GM12878 (cell line): Measurements from ENCODE around the gene DUS1L. TPM values are rescaled to one million over a fixed set of nuclear protein-coding genes. Genes with fewer than 3 reads are reported as not detected.

Experiments
- ATAC-seq: fragments of 200-7000 bp; cut with Tn5 transposase; 3 replicates; pipeline ENCODE4 v1.9.1; 2020; ENCODE audit warnings: mild to moderate bottlenecking, moderate library complexity
- BruUV-seq: library from RNA; stranded (reverse); fragments of 400-500 nt; replicated peaks from 2 replicates; lab custom pipeline; 2021; lab: Mats Ljungman, UMichigan
- CTCF ChIA-PET: fragments of 300-600 bp; sonication (Branson Sonifier 250); formaldehyde crosslinking; extraction: SDS; loops from one replicate; lab custom pipeline; 2021; ENCODE audit warnings: inconsistent platforms; lab: Yijun Ruan, JAX
- POLR2A ChIA-PET: fragments of 350-600 bp; formaldehyde crosslinking; extraction: SDS; loops from one replicate; lab custom pipeline; 2021; ENCODE audit warnings: inconsistent platforms; lab: Charles Lee
- RAD21 ChIA-PET: fragments of 300-600 bp; sonication (Branson Sonifier 250); formaldehyde crosslinking; loops from one replicate; lab custom pipeline; 2023; ENCODE audit warnings: antibody characterized with exemption; ENCODE audit not compliant: unreplicated experiment; lab: Charles Lee
- SMC1A ChIA-PET: fragments of 300-600 bp; sonication (Branson Sonifier 250); formaldehyde crosslinking; loops from one replicate; lab custom pipeline; 2023; ENCODE audit not compliant: unreplicated experiment, uncharacterized antibody; lab: Charles Lee
- DNase-seq: peaks from one replicate; pipeline ENCODE4 v3.0.0-alpha.2; 2011; ENCODE audit warnings: low read depth, low spot score
- FAIRE-seq: peaks from 3 replicates; lab custom pipeline; 2011; peaks lifted over from hg19 to GRCh38; lab: Jason Lieb, UNC
- H2AFZ ChIP-seq: 2 replicates; pipeline ENCODE4 v1.6.0; 2011; ENCODE audit warnings: low read depth, low read length, control low read depth; ENCODE audit not compliant: control insufficient read depth
- H3K27ac ChIP-seq: 2 replicates; pipeline ENCODE4 v1.5.1; 2011; ENCODE audit warnings: control low read depth; ENCODE audit not compliant: control insufficient read depth, insufficient read depth
- H3K27me3 ChIP-seq, 2 experiments: replicated peaks in 1 of 2; 2 replicates each; pipeline versions ENCODE4 v1.6.0 to v1.6.1; 2011; ENCODE audit warnings: low read length in 1 of 2; ENCODE audit not compliant: control insufficient read depth in 2 of 2, insufficient read depth in 2 of 2
- H3K36me3 ChIP-seq, 2 experiments: 2 replicates each; pipeline ENCODE4 v1.5.1; 2011; ENCODE audit warnings: low read length in 1 of 2; ENCODE audit not compliant: control insufficient read depth in 2 of 2, insufficient read depth in 2 of 2
- H3K4me1 ChIP-seq: 2 replicates; pipeline ENCODE4 v1.6.1; 2011; ENCODE audit warnings: mild to moderate bottlenecking, low read length, moderate library complexity, mixed read lengths; ENCODE audit not compliant: control insufficient read depth, insufficient read depth
- H3K4me2 ChIP-seq: 2 replicates; pipeline ENCODE4 v1.6.0; 2011; ENCODE audit warnings: control low read depth; ENCODE audit not compliant: control insufficient read depth, insufficient read depth
- H3K4me3 ChIP-seq: fragments of 200-600 bp; sonication (generic); 2 replicates; pipeline ENCODE4 v1.5.1; 2016
- H3K79me2 ChIP-seq: 2 replicates; pipeline ENCODE4 v1.6.0; 2011; ENCODE audit warnings: low read length; ENCODE audit not compliant: control insufficient read depth, insufficient read depth
- H3K9ac ChIP-seq: 2 replicates; pipeline ENCODE4 v1.8.0; 2011; ENCODE audit warnings: low read length, control low read depth, mixed read lengths; ENCODE audit not compliant: control insufficient read depth, insufficient read depth
- H3K9me3 ChIP-seq: replicated peaks from 3 replicates; pipeline ENCODE4 v1.5.1; 2011; ENCODE audit warnings: mild to moderate bottlenecking, low read length; ENCODE audit not compliant: control insufficient read depth, insufficient read depth
- H4K20me1 ChIP-seq: 2 replicates; pipeline ENCODE4 v1.6.0; 2011; ENCODE audit not compliant: control insufficient read depth, insufficient read depth
- BCL11A ChIP-seq: IDR thresholded peaks from 2 replicates; pipeline ENCODE4 v1.6.1; 2011; ENCODE audit warnings: low read depth, low read length
- BMI1 ChIP-seq: fragments of 450-650 bp; IDR thresholded peaks from 2 replicates; pipeline ENCODE4 v1.6.1; 2016; ENCODE audit warnings: mild to moderate bottlenecking, moderate library complexity, borderline replicate concordance
- HCFC1 ChIP-seq: fragments of 150-350 bp; IDR thresholded peaks from 2 replicates; pipeline ENCODE4 v1.6.1; 2014; ENCODE audit warnings: low read length
- IKZF1 ChIP-seq: fragments of 450-650 bp; conservative IDR thresholded peaks from 2 replicates; pipeline ENCODE4 v1.6.1; 2017; ENCODE audit warnings: antibody characterized with exemption, mild to moderate bottlenecking
- KAT2A ChIP-seq: conservative IDR thresholded peaks from 2 replicates; pipeline ENCODE4 v1.6.1; 2011; ENCODE audit warnings: low read depth, low read length; ENCODE audit not compliant: control insufficient read depth
- NFYA ChIP-seq: IDR thresholded peaks from 2 replicates; pipeline ENCODE4 v1.6.1; 2011; ENCODE audit warnings: low read depth, mild to moderate bottlenecking, low read length, improper control_type of control experiment, borderline replicate concordance
- NFYB ChIP-seq: IDR thresholded peaks from 2 replicates; pipeline ENCODE4 v1.6.1; 2011; ENCODE audit warnings: low read depth, mild to moderate bottlenecking, low read length, improper control_type of control experiment, moderate library complexity; ENCODE audit not compliant: insufficient read depth
- NRF1 ChIP-seq: conservative IDR thresholded peaks from 2 replicates; pipeline ENCODE4 v1.6.1; 2011; ENCODE audit warnings: mild to moderate bottlenecking, low read depth, low read length, improper control_type of control experiment
- SMAD1 ChIP-seq: fragments of 450-650 bp; IDR thresholded peaks from 2 replicates; pipeline ENCODE4 v1.6.1; 2018; ENCODE audit warnings: mild to moderate bottlenecking, low read depth; ENCODE audit not compliant: partially characterized antibody
- STAT3 ChIP-seq: IDR thresholded peaks from 2 replicates; pipeline ENCODE4 v1.6.1; 2011; ENCODE audit warnings: low read depth, low read length, improper control_type of control experiment
- ZBED1 ChIP-seq: IDR thresholded peaks from 2 replicates; pipeline ENCODE4 v1.6.1; 2016; ENCODE audit warnings: borderline replicate concordance
- ZNF24 ChIP-seq: fragments of 450-650 bp; IDR thresholded peaks from 2 replicates; pipeline ENCODE4 v1.6.1; 2017; ENCODE audit warnings: antibody characterized with exemption, mild to moderate bottlenecking
- WGBS: methylation state at CpG from one replicate; pipeline ENCODE4 v1.1.6; 2016; ENCODE audit warnings: low lambda C conversion rate; ENCODE audit not compliant: insufficient replicate concordance, insufficient coverage; ENCODE audit errors: missing lambda C conversion rate; 5-methylcytosine and 5-hydroxymethylcytosine counted together
- in situ Hi-C: fragments of 300-500 bp; cut with MboI; formaldehyde crosslinking; loops from 9 replicates; pipeline ENCODE4 v1.14.3; 2018; ENCODE audit warnings: mixed read lengths
- intact Hi-C: fragments of 100-400 bp; cut with micrococcal nuclease; formaldehyde crosslinking; loops from one replicate; pipeline ENCODE4 v1.14.2; 2022; ENCODE audit not compliant: unreplicated experiment
- polyA plus RNA-seq, 11 experiments: library from polyadenylated mRNA; depleted of rRNA in 4 of 11; unstranded in 6 of 11; stranded (reverse) in 5 of 11; fragments of >200 nt; fragmentation: Nextera tagmentation in 4 of 11; fragmentation: Illumina TruSeq in 1 of 11; extraction: Ambion mirVana in 4 of 11; extraction: Trizol in 1 of 11; gene quantifications; 1 replicate in 1 of 11; 2 replicates in 10 of 11; pipeline versions ENCODE4 v1.2.1 to v1.2.3, GENCODE V29; 2011 to 2016; ENCODE audit warnings: inconsistent platforms in 2 of 11, missing spikeins in 2 of 11, low read depth in 1 of 11
- total RNA-seq, 4 experiments: library from RNA; depleted of rRNA in 3 of 4; stranded (reverse); fragments of >200 nt in 3 of 4; fragmentation: Illumina TruSeq in 1 of 4; extraction: Trizol in 1 of 4; gene quantifications; 2 replicates each; pipeline versions ENCODE4 v1.2.1 to v1.2.3, GENCODE V29; 2013 to 2021
- TF ChIP-seq, protein P1 (sequence below): IDR thresholded peaks from 2 replicates; pipeline ENCODE4 v1.6.1; 2011; ENCODE audit warnings: borderline replicate concordance, low read depth, mild to moderate bottlenecking, moderate library complexity, low read length; ENCODE audit not compliant: insufficient read depth, poor library complexity, severe bottlenecking
- TF ChIP-seq, protein P2 (sequence below): fragments of 150-350 bp; IDR thresholded peaks from 2 replicates; pipeline ENCODE4 v1.6.1; 2016; ENCODE audit warnings: low read depth, low read length
- TF ChIP-seq, protein P3 (sequence below): fragments of 450-650 bp; IDR thresholded peaks from 2 replicates; pipeline ENCODE4 v1.6.1; 2016; ENCODE audit warnings: mild to moderate bottlenecking

The DUS1L gene
- total and polyA plus RNA-seq, 10 of the 15 experiments (the other 5 are each of a cell fraction or from before 2014, with no cell fraction given) = 6.1 to 157 (median 44.5) TPM

DNA sequence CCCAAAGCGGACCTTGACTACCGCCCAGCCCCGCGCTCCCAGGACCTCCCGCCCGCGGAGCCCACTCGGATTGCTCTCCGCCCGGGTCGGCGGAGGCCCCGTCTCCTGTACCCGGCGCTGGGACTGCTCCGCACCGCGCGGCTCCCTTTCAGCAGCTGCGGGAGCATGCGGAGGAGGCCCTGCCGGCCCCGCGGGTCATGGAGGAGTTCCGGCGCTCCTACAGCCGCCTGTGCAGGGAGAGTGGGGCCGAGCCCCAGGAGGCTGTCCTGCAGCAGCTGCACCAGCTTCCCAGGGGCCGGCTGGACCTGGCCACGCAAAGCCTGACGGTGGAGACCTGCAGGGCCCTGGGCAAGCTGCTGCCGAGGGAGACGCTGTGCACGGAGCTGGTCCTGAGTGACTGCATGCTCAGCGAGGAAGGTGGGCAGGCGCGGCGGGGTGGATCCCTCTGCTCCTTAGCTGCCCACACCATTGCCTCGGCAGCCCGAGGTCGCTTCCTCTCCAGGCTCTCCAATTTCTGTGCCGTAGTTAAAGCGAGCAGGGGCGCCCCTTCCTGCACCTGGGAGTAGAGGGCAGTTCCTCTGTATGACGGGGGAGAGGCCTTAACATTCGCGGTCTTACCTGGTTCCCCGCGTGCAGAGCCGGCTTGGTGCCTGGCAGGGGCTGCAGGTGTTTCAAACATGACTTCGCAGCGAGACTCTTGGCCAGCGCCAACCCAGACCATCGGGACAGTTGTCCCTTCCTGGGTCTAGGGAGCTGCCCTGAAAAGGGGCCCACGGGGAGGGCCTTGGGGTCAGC lies 42.0 kb downstream of the DUS1L start (continued):
- TF ChIP-seq, protein P1, sequence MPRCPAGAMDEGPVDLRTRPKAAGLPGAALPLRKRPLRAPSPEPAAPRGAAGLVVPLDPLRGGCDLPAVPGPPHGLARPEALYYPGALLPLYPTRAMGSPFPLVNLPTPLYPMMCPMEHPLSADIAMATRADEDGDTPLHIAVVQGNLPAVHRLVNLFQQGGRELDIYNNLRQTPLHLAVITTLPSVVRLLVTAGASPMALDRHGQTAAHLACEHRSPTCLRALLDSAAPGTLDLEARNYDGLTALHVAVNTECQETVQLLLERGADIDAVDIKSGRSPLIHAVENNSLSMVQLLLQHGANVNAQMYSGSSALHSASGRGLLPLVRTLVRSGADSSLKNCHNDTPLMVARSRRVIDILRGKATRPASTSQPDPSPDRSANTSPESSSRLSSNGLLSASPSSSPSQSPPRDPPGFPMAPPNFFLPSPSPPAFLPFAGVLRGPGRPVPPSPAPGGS = no peak
- no peak for TF ChIP-seq BCL11A
- TF ChIP-seq, protein P2, sequence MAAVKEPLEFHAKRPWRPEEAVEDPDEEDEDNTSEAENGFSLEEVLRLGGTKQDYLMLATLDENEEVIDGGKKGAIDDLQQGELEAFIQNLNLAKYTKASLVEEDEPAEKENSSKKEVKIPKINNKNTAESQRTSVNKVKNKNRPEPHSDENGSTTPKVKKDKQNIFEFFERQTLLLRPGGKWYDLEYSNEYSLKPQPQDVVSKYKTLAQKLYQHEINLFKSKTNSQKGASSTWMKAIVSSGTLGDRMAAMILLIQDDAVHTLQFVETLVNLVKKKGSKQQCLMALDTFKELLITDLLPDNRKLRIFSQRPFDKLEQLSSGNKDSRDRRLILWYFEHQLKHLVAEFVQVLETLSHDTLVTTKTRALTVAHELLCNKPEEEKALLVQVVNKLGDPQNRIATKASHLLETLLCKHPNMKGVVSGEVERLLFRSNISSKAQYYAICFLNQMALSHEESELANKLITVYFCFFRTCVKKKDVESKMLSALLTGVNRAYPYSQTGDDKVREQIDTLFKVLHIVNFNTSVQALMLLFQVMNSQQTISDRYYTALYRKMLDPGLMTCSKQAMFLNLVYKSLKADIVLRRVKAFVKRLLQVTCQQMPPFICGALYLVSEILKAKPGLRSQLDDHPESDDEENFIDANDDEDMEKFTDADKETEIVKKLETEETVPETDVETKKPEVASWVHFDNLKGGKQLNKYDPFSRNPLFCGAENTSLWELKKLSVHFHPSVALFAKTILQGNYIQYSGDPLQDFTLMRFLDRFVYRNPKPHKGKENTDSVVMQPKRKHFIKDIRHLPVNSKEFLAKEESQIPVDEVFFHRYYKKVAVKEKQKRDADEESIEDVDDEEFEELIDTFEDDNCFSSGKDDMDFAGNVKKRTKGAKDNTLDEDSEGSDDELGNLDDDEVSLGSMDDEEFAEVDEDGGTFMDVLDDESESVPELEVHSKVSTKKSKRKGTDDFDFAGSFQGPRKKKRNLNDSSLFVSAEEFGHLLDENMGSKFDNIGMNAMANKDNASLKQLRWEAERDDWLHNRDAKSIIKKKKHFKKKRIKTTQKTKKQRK = no peak
- no peak for TF ChIP-seq BMI1

DNA sequence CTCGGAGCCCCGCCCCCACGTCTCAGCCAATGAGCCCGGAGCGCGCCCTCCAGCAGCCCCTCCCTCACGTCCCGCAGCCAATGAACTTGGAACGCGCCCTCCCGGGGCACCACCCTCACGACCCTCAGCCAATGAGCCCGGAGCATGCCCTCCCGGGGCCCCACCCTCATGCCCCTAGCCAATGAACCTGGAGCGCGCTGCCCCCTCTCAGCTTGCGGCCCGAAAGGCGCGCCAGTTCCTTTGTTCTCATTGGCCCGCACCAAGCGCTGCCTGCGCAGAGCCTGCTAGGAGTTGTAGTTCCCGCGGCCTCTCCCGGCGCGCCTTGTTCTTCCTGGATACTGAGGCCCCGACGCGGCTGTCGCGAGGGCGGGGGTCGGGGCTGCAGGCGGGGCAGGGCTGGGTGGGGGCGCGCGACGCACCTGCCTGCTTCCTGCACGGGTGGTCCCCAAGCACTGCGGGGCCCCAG lies 42.6 kb downstream of the DUS1L start, which contains the start of gene LRRC45:
Gene LRRC45 (plus strand): TSS at position 325 of the 466 bp plus-strand sequence. CDS start 339 bp downstream, outside the sequence.
- H3K9ac ChIP-seq = peak within 1 kb of the TSS; percentile 85
- peaks cover 14% of the 10 kb centered on the region for H3K4me1 ChIP-seq
- no peaks in the 10 kb centered on the region; a peak in 2 of 4 replicates for H3K36me3 ChIP-seq
- peak within 1 kb of the TSS; percentile 96 for H3K4me2 ChIP-seq
- H3K27ac ChIP-seq = peak within 1 kb of the TSS; percentile 69
- peak; percentile 99 for FAIRE-seq
- DNase-seq = peak; percentile 96
- RAD21 ChIA-PET = interaction anchor here (0.6 to 4.4 kb wide), 8 partner anchors 12 to 132 kb away, joined by 3 to 68 read pairs (median 6); partner anchors contain the start of genes DCXR and NOTUM
- intact Hi-C loops (loop anchor here (5.0 kb wide), 1 partner anchor 161 kb away; the partner anchor contains the start of gene P4HB), in situ Hi-C loops (no loop called here)
- ATAC-seq = peak; percentile 93
- CTCF ChIA-PET = interaction anchor here (0.6 to 5.0 kb wide), 10 partner anchors 12 to 288 kb away, joined by 3 to 89 read pairs (median 8); partner anchors contain the start of genes DCXR and NOTUM
- H3K27me3 ChIP-seq = no peaks in the 10 kb centered on the region
- H3K9me3 ChIP-seq = no peaks in the 10 kb centered on the region
- SMC1A ChIA-PET = interaction anchor here (0.9 to 1.7 kb wide), 4 partner anchors 14 to 287 kb away, joined by 3 to 4 read pairs (median 4); partner anchors contain the start of gene DCXR
- peaks cover 26% of the 10 kb centered on the region for H3K79me2 ChIP-seq
- H2AFZ ChIP-seq = peak within 1 kb of the TSS; percentile 94
- no peaks in the 10 kb centered on the region for H4K20me1 ChIP-seq
- WGBS = 0% methylated on average over 27 of the region's 42 CpGs
- POLR2A ChIA-PET = interaction anchor here (0.8 to 2.6 kb wide), 8 partner anchors 15 to 189 kb away, joined by 3 to 13 read pairs (median 4); partner anchors contain the start of genes ALYREF, ANAPC11, DCXR and FASN
- BruUV-seq = no TSS peak
- H3K4me3 ChIP-seq = peak within 1 kb of the TSS; percentile 95
- no peak for TF ChIP-seq SMAD1
- no peak for TF ChIP-seq ZNF24
- no peak for TF ChIP-seq STAT3
- TF ChIP-seq KAT2A = no peak
- TF ChIP-seq, protein P3, sequence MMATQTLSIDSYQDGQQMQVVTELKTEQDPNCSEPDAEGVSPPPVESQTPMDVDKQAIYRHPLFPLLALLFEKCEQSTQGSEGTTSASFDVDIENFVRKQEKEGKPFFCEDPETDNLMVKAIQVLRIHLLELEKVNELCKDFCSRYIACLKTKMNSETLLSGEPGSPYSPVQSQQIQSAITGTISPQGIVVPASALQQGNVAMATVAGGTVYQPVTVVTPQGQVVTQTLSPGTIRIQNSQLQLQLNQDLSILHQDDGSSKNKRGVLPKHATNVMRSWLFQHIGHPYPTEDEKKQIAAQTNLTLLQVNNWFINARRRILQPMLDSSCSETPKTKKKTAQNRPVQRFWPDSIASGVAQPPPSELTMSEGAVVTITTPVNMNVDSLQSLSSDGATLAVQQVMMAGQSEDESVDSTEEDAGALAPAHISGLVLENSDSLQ = no peak
- TF ChIP-seq NRF1 = 0 out of 2 replicates have a peak, but pooled peaks have one; percentile 22
- TF ChIP-seq ZBED1 = no peak
- TF ChIP-seq IKZF1 = peak; percentile 41; the same call in 1 of the 2 replicates
- peak; percentile 90 for TF ChIP-seq NFYB
- TF ChIP-seq HCFC1 = peak; percentile 88
- TF ChIP-seq NFYA = no peak
